ENCODE measurements around the gene NEK8.

Gene NEK8

DNA sequence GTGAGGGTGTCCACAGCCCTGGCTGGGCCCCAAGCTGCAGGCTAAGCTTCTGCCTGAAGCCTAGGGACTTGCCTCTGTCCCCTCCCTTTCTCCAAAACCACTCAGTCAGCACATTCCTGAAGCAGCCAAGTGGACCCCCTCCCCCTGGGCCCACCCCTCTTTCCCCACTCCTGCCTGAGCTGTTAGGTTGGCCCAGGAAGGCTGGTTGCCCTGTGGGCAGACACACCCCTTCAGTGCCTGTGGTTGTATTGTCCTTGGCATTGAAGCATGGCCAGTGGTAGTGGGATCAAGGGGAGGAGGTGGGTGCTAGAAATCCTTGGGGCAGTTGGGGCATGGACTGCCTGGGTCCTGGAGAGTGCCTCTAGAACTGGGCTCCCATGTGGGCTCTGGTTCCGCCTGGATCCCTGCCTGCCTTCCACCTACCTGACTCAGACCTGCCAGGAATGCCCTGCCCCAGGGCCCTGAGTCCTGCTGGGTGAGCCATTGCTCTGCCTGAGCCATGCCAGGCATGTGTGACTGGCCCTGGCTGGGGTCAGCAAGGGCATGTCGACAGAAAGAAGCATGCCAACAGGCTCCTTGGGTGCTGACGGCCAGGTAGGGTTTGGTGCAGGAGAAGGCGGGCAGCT lies 17.3 kb downstream of the NEK8 start:
- DNase-seq: no peak

GRCh38 chr17:28746611-28747050 lies 18.0 kb downstream of the NEK8 start:
- DNase-seq: no peak

GRCh38 chr17:28747051-28747691 lies 18.6 kb downstream of the NEK8 start:
- DNase-seq: no peak

GRCh38 chr17:28747801-28748750 lies 19.5 kb downstream of the NEK8 start:
- no peak for DNase-seq

DNA sequence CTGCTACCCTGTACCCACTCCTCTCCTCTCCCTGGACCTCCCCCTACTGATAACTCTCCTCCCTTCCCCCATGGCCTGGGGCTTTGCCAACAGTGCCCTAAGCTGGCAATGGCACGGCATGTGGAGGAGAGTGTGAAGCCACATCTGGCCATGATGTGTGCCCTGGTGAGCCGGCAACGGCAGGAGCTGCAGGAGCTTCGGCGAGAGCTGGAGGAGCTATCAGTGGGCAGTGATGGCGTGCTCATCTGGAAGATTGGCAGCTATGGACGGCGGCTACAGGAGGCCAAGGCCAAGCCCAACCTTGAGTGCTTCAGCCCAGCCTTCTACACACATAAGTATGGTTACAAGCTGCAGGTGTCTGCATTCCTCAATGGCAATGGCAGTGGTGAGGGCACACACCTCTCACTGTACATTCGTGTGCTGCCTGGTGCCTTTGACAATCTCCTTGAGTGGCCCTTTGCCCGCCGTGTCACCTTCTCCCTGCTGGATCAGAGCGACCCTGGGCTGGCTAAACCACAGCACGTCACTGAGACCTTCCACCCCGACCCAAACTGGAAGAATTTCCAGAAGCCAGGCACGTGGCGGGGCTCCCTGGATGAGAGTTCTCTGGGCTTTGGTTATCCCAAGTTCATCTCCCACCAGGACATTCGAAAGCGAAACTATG lies 20.4 kb downstream of the NEK8 start:
- DNase-seq: no peak

GRCh38 chr17:28749516-28750177 lies 21.1 kb downstream of the NEK8 start:
- DNase-seq: no peak

GRCh38 chr17:28750178-28751047 lies 21.8 kb downstream of the NEK8 start:
- peak; percentile 87 for DNase-seq

- no peak for DNase-seq
Observed at GRCh38 chr17:28751600-28752366, 23.2 kb downstream of the NEK8 start.

DNA sequence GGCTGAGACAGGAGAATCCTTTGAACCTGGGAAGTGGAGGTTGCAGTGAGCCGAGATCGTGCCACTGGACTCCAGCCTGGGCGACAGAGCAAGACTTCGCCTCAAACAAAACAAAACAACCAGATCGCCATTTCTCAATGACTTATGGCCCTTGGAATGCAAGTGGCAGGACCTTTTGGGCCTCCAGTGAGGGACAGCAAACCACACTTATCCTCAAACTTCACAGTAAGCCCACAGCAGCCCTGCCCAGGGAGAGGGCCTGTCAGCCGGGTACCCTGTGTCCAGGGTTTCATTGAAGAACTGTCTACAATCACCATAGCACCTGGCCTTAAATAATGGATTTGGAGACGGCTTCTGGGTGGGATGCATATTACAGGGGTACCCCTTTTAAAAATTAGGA lies 26.9 kb downstream of the NEK8 start:
- DNase-seq: no peak

DNA sequence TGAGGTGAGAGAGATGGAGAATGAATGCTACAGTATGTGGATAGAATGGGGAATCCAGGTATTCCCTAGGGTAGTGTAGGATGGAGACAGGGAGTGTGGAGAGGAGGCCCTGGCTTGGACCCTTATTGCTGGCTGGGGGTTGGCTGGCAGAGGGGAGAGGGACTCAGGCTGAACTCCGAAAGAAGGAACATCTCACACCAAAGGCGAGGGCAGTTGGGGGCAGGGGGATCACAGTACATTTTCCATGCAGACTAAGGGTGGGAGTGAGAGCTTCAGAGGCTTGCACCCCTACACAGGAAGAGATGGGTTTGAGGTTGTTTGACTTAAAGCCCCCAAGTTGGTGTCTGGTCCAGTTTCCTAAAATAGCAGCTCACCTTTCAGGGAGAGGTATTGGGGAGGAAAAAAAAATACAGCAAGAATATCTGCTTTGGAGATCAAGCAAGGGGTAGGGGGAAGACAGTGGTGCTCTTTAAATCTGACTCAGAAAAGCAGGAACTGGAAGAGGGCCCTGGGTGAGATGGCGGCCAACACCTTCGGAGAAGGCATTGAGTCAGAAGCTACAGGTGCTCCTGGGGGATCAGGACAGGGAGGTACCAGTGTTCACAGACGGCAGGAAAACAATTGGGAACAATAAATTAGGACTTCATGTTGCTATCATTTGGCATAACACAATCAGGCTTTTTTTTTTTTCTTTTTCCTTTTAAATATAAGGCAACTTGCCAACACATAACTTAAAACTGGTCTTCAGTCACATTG lies 27.6 kb downstream of the NEK8 start:
- no peak for DNase-seq

DNA sequence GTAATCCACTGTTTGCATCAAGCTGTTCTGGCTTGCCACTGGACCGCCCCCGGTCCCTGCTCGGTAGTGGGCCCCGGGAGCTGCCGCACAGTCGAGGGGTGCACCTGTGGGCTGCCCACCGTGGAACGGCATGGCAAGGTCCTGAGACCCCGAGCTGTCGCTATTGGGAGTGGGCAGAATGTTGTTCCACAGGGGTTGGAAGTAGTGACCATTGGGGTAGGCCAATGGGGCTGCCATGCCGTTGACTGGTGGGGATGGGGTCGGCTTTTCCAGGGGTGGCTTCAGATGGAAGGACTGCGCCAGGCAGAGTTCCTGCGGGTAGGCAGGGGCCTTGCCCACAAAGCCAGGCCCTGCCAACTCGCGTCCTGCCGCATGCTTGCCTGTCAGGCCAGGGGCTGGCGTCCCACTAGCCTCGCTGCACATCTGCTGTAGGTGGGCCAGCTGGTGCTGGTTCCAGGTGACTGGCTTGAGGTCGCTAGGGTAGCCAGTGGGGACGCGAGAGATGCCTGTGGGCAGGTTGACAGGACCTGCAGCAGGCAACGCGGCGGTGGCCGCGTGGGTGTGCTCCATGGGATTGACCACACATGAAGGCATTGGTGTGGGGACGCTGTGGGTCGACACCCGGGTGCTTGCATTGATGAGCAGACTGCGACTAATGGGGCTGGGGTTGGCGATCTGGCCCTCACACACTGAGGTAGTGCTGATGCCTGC lies 30.0 kb downstream of the NEK8 start:
- no peak for DNase-seq

GRCh38 chr17:28759256-28759865 lies 30.8 kb downstream of the NEK8 start:
- DNase-seq: no peak

- peak; percentile 97 for DNase-seq
Observed at GRCh38 chr17:28760601-28761562, 32.3 kb downstream of the NEK8 start.

GRCh38 chr17:28763137-28763799 lies 34.7 kb downstream of the NEK8 start:
- DNase-seq: no peak

DNA sequence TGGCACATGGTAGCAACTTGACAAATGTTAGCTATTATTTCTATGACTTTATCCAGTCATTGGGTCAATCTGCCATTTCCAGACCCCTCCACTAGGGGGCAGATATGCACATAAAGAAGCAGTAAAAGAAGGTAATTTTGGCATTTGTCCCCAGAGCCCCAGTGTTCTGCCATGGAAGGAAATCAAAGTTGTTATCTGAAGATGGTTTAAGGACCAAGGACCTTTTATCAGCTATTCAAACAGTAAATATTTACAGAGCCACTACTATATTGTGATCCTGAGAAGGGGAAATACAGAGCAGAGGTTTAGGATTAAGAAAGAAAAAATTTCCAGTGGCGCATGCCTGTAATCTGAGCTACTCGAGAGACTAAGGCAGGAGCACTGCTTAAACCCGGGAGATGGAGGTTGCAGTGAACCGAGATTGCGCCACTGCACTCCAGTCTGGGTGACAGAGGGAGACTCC lies 35.2 kb downstream of the NEK8 start:
- peak; percentile 57 for DNase-seq

DNA sequence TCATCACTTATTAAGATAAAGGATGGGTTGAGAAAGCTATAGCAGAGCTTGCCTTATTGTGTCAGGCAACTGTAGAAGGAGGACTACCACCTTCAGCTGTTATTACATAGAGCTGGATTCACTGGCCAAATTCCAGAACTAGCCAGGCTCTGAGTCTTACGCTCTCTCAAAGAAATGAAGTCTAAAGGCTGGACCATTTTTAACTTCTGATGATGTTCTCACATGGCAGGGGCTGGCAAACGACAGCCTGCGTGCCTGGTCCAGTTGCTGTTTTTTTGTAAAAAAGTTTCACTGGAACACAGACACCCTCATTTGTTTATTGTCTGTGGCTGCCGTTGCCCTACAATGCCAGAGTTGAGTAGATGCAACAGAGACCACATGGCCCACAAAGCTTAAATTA lies 36.5 kb downstream of the NEK8 start:
- no peak for DNase-seq

GRCh38 chr17:28773736-28774135 lies 45.1 kb downstream of the NEK8 start:
- DNase-seq: no peak
